HepG2 (cell line): ENCODE data around the gene SUSD6. TPM values are rescaled to one million over a fixed set of nuclear protein-coding genes. Genes with fewer than 3 reads are reported as not detected.
A peak's percentile ranks its signal among the peaks of the same experiment; 100 is the strongest.

Experiments used
- CBX1 ChIP-seq: IDR thresholded peaks from one replicate; pipeline ENCODE4 v1.6.1; 2016; ENCODE audit warnings: antibody characterized with exemption, low read depth
- ERF ChIP-seq: IDR thresholded peaks from 2 replicates; pipeline ENCODE4 v1.6.1; 2018; ENCODE audit warnings: missing biosample characterization, missing genetic modification reagents
- JUNB ChIP-seq: sonication (generic); formaldehyde crosslinking; IDR thresholded peaks from 2 replicates; pipeline ENCODE4 v1.8.0; 2022; ENCODE audit warnings: missing genetic modification reagents, mild to moderate bottlenecking, borderline replicate concordance
- NBN ChIP-seq: fragments of 450-650 bp; conservative IDR thresholded peaks from 2 replicates; pipeline ENCODE4 v1.6.1; 2017
- PHB2 ChIP-seq: fragments of 450-650 bp; IDR thresholded peaks from 2 replicates; pipeline ENCODE4 v1.6.1; 2018; ENCODE audit not compliant: partially characterized antibody
- SMAD1 ChIP-seq: sonication (generic); formaldehyde crosslinking; IDR thresholded peaks from 2 replicates; pipeline ENCODE4 v1.4.0; 2020; ENCODE audit warnings: missing genetic modification reagents, low read depth, mild to moderate bottlenecking, borderline replicate concordance
- ZBTB38 ChIP-seq: sonication (generic); formaldehyde crosslinking; IDR thresholded peaks from 2 replicates; pipeline ENCODE4 v1.5.1; 2020; ENCODE audit warnings: mild to moderate bottlenecking, missing genetic modification reagents
- ZMYM3 ChIP-seq: sonication (generic); formaldehyde crosslinking; IDR thresholded peaks from 2 replicates; pipeline ENCODE4 v1.5.1; 2020; ENCODE audit warnings: mild to moderate bottlenecking, missing genetic modification reagents
- ZNF331 ChIP-seq: sonication (generic); formaldehyde crosslinking; IDR thresholded peaks from 2 replicates; pipeline ENCODE4 v1.4.0; 2020; ENCODE audit warnings: missing genetic modification reagents
- ZNF333 ChIP-seq: sonication (generic); formaldehyde crosslinking; IDR thresholded peaks from 2 replicates; pipeline ENCODE4 v1.4.0; 2020; ENCODE audit warnings: mild to moderate bottlenecking, missing genetic modification reagents, borderline replicate concordance
- ZNF557 ChIP-seq: sonication (generic); formaldehyde crosslinking; IDR thresholded peaks from 2 replicates; pipeline ENCODE4 v1.4.0; 2020; ENCODE audit warnings: missing genetic modification reagents
- ZNF670 ChIP-seq: sonication (generic); formaldehyde crosslinking; IDR thresholded peaks from 2 replicates; pipeline ENCODE4 v1.8.0; 2022; ENCODE audit warnings: mild to moderate bottlenecking, missing genetic modification reagents, borderline replicate concordance
- ZNF674 ChIP-seq: sonication (generic); formaldehyde crosslinking; IDR thresholded peaks from 2 replicates; pipeline ENCODE4 v1.5.0; 2020; ENCODE audit warnings: low read depth, mild to moderate bottlenecking, missing genetic modification reagents
- ZNF747 ChIP-seq: sonication (generic); formaldehyde crosslinking; IDR thresholded peaks from 2 replicates; pipeline ENCODE4 v1.8.1; 2023; ENCODE audit warnings: missing genetic modification reagents, mild to moderate bottlenecking, borderline replicate concordance
- ZNF768 ChIP-seq: sonication (generic); formaldehyde crosslinking; IDR thresholded peaks from 2 replicates; pipeline ENCODE4 v1.4.0; 2020; ENCODE audit warnings: missing genetic modification reagents
- ZNF839 ChIP-seq: sonication (generic); formaldehyde crosslinking; IDR thresholded peaks from 2 replicates; pipeline ENCODE4 v1.4.0; 2020; ENCODE audit warnings: missing genetic modification reagents, mild to moderate bottlenecking, borderline replicate concordance
- ZSCAN25 ChIP-seq: sonication (generic); formaldehyde crosslinking; IDR thresholded peaks from 2 replicates; pipeline ENCODE4 v1.8.0; 2022; ENCODE audit warnings: mild to moderate bottlenecking, missing genetic modification reagents
- polyA plus RNA-seq, 8 experiments: library from polyadenylated mRNA; depleted of rRNA in 3 of 8; stranded (reverse) in 7 of 8; unstranded in 1 of 8; fragments of >200 nt; fragmentation: Illumina TruSeq in 4 of 8; extraction: Trizol in 4 of 8; gene quantifications; 2 replicates each; pipeline versions ENCODE4 v1.2.1 to v1.2.3, GENCODE V29; 2011 to 2016; ENCODE audit warnings: low read depth in 4 of 8, missing spikeins in 1 of 8, mixed read lengths in 1 of 8; ENCODE audit not compliant: insufficient read depth in 1 of 8
- total RNA-seq, 5 experiments: library from RNA; depleted of rRNA; stranded (reverse); fragments of >200 nt; fragmentation: Illumina TruSeq; extraction: Trizol; gene quantifications; 2 replicates each; pipeline ENCODE4 v1.2.3, GENCODE V29; 2016; ENCODE audit warnings: low read depth in 1 of 5
- TF ChIP-seq, protein P1 (sequence below): IDR thresholded peaks from 2 replicates; pipeline ENCODE4 v1.6.1; 2016; ENCODE audit warnings: low read depth, missing genetic modification reagents, missing compliant biosample characterization
- TF ChIP-seq, protein P2 (sequence below): sonication (generic); formaldehyde crosslinking; IDR thresholded peaks from 2 replicates; pipeline ENCODE4 v1.4.0; 2020; ENCODE audit warnings: missing genetic modification reagents
- TF ChIP-seq, protein P3 (sequence below): sonication (generic); formaldehyde crosslinking; IDR thresholded peaks from 2 replicates; pipeline ENCODE4 v1.8.0; 2022; ENCODE audit warnings: missing genetic modification reagents, mild to moderate bottlenecking, moderate library complexity, borderline replicate concordance
- TF ChIP-seq, protein P4 (sequence below): sonication (generic); formaldehyde crosslinking; IDR thresholded peaks from 2 replicates; pipeline ENCODE4 v1.4.0; 2020; ENCODE audit warnings: mild to moderate bottlenecking, missing genetic modification reagents, borderline replicate concordance

SUSD6 gene
- total and polyA plus RNA-seq, 2 of the 13 experiments (the other 11 are each of a cell fraction or from before 2014, with no cell fraction given) = 7.2 to 7.4 TPM

DNA sequence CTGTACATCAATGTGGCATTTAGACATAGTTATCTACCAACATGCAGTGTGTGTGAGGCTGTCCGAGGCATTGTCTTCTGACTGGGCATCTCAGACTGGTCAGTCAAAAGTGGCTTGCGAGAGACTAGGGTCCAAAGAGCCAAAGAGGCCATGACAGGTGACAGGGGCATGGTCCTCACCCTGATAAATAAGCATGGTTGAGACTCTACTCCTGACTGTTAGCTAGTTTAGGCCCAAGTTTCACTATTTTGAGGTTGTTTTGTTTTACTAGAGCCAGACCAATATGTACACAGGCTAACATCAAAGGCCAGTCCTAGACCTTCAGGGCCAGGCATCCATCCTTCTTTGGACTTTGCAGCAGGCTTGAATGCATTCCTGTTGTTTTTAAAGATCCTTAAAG, 78.6 kb downstream of the SUSD6 start (continued):
- TF ChIP-seq, protein P1, sequence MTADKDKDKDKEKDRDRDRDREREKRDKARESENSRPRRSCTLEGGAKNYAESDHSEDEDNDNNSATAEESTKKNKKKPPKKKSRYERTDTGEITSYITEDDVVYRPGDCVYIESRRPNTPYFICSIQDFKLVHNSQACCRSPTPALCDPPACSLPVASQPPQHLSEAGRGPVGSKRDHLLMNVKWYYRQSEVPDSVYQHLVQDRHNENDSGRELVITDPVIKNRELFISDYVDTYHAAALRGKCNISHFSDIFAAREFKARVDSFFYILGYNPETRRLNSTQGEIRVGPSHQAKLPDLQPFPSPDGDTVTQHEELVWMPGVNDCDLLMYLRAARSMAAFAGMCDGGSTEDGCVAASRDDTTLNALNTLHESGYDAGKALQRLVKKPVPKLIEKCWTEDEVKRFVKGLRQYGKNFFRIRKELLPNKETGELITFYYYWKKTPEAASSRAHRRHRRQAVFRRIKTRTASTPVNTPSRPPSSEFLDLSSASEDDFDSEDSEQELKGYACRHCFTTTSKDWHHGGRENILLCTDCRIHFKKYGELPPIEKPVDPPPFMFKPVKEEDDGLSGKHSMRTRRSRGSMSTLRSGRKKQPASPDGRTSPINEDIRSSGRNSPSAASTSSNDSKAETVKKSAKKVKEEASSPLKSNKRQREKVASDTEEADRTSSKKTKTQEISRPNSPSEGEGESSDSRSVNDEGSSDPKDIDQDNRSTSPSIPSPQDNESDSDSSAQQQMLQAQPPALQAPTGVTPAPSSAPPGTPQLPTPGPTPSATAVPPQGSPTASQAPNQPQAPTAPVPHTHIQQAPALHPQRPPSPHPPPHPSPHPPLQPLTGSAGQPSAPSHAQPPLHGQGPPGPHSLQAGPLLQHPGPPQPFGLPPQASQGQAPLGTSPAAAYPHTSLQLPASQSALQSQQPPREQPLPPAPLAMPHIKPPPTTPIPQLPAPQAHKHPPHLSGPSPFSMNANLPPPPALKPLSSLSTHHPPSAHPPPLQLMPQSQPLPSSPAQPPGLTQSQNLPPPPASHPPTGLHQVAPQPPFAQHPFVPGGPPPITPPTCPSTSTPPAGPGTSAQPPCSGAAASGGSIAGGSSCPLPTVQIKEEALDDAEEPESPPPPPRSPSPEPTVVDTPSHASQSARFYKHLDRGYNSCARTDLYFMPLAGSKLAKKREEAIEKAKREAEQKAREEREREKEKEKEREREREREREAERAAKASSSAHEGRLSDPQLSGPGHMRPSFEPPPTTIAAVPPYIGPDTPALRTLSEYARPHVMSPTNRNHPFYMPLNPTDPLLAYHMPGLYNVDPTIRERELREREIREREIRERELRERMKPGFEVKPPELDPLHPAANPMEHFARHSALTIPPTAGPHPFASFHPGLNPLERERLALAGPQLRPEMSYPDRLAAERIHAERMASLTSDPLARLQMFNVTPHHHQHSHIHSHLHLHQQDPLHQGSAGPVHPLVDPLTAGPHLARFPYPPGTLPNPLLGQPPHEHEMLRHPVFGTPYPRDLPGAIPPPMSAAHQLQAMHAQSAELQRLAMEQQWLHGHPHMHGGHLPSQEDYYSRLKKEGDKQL (CRISPR knock-in tag) = peak; percentile 57; the same call in 1 of the 2 replicates
- TF ChIP-seq, protein P2, sequence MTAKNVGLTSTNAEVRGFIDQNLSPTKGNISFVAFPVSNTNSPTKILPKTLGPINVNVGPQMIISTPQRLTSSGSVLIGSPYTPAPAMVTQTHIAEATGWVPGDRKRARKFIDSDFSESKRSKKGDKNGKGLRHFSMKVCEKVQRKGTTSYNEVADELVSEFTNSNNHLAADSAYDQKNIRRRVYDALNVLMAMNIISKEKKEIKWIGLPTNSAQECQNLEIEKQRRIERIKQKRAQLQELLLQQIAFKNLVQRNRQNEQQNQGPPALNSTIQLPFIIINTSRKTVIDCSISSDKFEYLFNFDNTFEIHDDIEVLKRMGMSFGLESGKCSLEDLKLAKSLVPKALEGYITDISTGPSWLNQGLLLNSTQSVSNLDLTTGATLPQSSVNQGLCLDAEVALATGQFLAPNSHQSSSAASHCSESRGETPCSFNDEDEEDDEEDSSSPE (CRISPR knock-in tag) = no peak
- TF ChIP-seq ZNF333 (CRISPR knock-in tag) (no peak), ZBTB38 (no peak), ZNF670 (CRISPR knock-in tag) (no peak), CBX1 (no peak), ZSCAN25 (CRISPR knock-in tag) (no peak; the same call in 1 of the 2 replicates), ZNF331 (CRISPR knock-in tag) (peak; percentile 22), JUNB (CRISPR knock-in tag) (no peak), ZNF747 (CRISPR knock-in tag) (no peak), ZMYM3 (CRISPR knock-in tag) (peak; percentile 91), ZNF674 (CRISPR knock-in tag) (no peak), NBN (no peak), ZNF557 (CRISPR knock-in tag) (no peak), PHB2 (no peak), ZNF839 (CRISPR knock-in tag) (no peak), ERF (CRISPR knock-in tag) (peak; percentile 74; the same call in 1 of the 2 replicates), SMAD1 (CRISPR knock-in tag) (no peak), ZNF768 (CRISPR knock-in tag) (no peak)
- TF ChIP-seq, protein P3, sequence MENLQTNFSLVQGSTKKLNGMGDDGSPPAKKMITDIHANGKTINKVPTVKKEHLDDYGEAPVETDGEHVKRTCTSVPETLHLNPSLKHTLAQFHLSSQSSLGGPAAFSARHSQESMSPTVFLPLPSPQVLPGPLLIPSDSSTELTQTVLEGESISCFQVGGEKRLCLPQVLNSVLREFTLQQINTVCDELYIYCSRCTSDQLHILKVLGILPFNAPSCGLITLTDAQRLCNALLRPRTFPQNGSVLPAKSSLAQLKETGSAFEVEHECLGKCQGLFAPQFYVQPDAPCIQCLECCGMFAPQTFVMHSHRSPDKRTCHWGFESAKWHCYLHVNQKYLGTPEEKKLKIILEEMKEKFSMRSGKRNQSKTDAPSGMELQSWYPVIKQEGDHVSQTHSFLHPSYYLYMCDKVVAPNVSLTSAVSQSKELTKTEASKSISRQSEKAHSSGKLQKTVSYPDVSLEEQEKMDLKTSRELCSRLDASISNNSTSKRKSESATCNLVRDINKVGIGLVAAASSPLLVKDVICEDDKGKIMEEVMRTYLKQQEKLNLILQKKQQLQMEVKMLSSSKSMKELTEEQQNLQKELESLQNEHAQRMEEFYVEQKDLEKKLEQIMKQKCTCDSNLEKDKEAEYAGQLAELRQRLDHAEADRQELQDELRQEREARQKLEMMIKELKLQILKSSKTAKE (CRISPR knock-in tag) = peak; percentile 67
- TF ChIP-seq, protein P4, sequence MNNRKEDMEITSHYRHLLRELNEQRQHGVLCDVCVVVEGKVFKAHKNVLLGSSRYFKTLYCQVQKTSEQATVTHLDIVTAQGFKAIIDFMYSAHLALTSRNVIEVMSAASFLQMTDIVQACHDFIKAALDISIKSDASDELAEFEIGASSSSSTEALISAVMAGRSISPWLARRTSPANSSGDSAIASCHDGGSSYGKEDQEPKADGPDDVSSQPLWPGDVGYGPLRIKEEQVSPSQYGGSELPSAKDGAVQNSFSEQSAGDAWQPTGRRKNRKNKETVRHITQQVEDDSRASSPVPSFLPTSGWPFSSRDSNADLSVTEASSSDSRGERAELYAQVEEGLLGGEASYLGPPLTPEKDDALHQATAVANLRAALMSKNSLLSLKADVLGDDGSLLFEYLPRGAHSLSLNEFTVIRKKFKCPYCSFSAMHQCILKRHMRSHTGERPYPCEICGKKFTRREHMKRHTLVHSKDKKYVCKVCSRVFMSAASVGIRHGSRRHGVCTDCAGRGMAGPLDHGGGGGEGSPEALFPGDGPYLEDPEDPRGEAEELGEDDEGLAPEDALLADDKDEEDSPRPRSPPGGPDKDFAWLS = no peak
